Raji (cell line): ENCODE data around the gene TMEM11.

Experiments used
- POLR2A ChIP-seq: IDR thresholded peaks from 2 replicates; pipeline ENCODE4 v1.6.1; 2011; ENCODE audit warnings: low read depth, low read length, control low read depth; ENCODE audit not compliant: insufficient read depth

The TMEM11 gene

GRCh38 chr17:21246698-21247097 lies 32.7 kb upstream of the TMEM11 start:
- no peak for TF ChIP-seq POLR2A

DNA sequence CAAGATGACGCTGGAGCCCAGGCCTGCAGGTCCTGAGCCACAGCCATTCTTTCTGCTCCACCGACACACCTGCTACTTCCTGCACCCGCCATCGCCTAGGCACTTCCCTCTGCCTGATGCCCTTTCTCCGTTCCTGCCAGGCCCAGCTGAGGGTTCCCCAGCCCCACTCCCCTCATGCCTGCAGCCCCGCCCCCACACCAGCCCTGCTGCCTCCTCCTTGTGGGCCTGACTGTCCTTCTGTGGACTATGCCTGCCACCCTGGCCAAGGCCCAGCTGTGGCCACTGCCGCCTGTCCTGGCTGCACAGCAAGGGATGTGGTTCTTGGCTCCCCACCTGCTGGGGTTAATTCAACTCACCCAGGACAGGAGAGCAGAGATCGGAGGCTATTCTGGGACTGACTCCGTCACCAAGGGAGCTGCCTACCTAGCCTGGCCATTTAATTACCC lies 31.7 kb upstream of the TMEM11 start:
- no peak for TF ChIP-seq POLR2A

GRCh38 chr17:21243516-21244303 lies 29.7 kb upstream of the TMEM11 start:
- TF ChIP-seq POLR2A: no peak

GRCh38 chr17:21242780-21243515 lies 29.0 kb upstream of the TMEM11 start:
- no peak for TF ChIP-seq POLR2A

GRCh38 chr17:21242026-21242697 lies 28.2 kb upstream of the TMEM11 start:
- no peak for TF ChIP-seq POLR2A

- TF ChIP-seq POLR2A: no peak
These were observed 27.6 kb upstream of the TMEM11 start for GRCh38 chr17:21241564-21241963.

DNA sequence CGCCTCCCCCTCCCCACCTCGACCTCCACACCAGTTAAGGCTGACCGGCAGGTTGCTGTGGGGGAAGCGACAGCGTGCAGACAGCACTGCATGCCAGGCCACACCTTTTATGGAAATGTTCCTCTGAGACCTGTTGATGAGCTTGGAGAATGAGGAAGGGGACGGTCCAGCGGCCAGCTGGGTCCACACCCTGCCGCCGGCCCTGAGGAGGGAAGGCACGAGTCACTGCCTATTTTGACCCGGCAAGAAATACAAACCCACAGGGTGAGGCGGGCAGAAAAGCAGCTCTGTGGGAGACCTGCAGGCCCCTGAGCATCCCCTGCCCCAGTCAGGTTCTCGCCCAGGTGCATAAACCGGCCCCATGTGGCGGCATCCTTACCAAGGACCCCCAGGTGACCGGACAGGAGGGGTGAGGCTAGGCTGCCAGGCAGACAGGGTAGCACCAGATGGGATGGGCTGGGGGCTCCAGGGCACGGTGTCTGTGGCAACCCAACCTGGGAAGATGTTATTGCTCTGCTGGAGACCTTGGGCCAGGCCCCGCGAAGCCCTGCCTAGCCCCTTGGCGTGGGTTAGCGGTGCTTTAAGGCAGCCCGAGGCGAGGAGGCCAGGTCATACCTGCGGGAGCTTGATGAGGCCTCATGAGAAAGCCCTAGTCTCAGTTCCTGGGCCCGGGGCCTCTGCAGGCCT lies 26.6 kb upstream of the TMEM11 start:
- TF ChIP-seq POLR2A: no peak

DNA sequence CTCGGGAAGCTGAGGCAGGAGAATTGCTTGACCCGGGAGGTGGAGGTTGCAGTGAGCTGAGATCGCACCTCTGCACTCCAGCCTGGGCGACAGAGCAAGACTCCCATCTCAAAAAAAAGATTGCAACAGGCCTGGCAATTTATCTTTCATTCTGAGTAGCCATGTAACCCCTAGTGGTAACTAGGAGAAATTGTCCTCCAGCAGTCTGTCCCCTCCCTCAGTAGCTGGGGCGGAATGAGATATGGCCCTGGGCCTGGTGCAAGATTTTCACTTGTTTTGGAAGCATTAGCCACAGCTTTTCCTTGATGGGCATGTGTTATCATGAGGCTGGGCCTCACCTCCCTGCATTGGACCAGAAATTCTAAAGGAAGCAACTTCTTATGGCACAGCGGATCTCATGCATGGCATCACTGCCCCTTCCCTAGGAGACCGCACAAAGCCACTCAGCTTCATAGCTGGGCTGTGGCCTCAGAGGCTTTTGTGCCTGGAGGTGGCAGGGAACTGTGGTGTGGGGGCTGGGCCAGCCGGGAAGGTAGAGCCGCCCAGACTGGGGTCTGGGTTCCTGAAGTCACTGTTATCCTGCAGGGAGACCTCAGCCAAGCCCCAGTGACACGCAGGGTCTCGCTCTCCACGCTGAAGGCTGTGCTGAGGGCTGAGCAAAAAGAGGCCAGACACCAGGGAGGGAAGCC lies 25.9 kb upstream of the TMEM11 start:
- TF ChIP-seq POLR2A: no peak

DNA sequence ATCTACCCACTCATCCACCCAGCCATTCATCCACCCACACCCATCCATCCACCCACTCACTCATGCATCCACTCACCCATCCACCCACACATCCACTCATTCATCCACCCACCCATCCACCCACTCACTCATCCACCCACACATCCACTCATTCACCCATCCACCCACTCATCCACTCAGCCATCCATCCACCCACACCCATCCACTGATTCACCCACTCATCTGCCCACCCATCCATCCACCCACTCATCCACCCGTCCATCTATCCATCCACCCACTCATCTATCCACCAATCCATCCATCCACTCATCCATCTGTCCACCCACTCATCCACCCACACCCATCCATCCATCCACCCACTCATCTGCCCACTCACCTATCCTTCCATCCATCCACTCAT lies 22.0 kb upstream of the TMEM11 start:
- TF ChIP-seq POLR2A: no peak

- no peak for TF ChIP-seq POLR2A
These were observed 19.8 kb upstream of the TMEM11 start for GRCh38 chr17:21233581-21234347.

DNA sequence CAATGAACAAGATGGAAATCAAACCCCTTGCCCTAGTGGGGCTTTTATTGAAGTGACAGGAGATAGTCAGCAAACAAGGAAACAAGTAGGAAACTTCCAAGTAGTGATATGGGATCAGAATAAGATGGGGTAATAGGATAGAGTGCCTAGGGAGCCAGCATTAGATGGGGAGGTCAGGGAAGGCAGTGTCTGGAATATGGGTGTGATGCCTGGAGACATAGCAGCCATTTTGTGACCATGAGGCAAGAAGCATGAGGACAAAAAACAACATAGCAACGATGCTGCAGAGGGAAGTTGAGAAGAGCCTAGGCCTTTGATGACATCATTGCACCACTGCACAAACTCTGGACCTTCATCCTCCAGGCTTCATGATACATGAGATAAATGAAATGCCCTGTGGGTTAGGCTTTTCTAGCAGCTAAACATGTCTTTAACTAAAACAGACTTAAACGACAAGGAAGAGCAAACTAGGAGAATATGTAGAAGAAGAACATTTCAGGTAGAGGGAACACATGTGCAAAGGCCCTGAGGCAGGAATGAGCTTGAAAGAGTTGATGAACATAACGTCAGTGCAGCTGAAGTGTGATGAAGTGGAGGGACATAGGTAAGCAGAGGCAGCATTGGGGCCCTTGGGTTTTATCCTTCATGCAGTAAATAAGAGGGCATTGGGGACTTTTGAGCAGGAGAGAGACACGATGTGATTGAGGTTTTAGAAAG lies 18.2 kb upstream of the TMEM11 start:
- TF ChIP-seq POLR2A: no peak

DNA sequence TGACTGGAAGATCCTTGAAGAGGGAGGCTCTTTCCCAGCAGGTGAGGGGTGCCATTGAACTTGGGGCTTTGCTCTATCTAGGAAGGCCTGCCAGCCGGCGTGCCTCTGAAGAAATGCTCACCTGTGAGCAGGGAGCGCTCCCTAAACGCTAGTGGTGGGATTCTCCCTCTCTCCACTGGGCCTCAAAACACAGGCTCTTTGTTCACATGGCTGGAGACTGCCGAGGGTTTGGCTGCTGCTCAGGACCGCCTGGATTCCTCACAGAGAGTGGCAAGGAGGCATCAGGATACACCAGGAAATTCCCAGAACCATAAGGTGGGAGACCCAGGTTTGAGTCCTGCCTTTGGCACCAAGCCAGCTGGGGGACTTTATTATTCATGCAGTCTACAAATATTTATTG lies 17.6 kb upstream of the TMEM11 start:
- no peak for TF ChIP-seq POLR2A

DNA sequence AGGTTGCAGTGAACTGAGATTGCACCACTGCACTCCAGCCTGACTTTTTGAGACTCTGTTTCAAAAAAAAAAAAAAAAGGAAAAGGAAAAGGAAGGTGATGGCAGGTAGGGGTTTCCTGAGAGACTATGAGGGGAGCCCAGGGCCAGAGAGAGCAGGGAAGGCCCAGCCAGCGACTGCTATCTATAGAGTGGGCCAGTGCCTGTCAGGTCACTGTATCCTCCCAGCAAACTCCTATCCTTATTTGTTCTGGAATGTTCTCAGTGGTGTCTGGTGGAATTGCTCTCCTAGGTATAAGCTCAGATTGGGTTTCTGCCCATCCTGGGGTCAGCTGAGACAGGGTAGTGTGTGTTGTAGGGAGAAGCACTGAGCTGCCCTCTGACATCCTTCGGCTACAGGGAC lies 14.9 kb upstream of the TMEM11 start:
- no peak for TF ChIP-seq POLR2A
